IMR-90 (cell line): ENCODE data around the gene AHNAK.
A peak's percentile ranks its signal among the peaks of the same experiment; 100 is the strongest.

Experiments
- BHLHE40 ChIP-seq: fragments of 150-350 bp; IDR thresholded peaks from 2 replicates; pipeline ENCODE4 v1.6.1; 2016; ENCODE audit warnings: mild to moderate bottlenecking, low read depth, low read length
- CHD1 ChIP-seq: IDR thresholded peaks from 2 replicates; pipeline ENCODE4 v1.6.1; 2012; ENCODE audit warnings: low read depth, low read length, improper control_type of control experiment
- CTCF ChIP-seq: conservative IDR thresholded peaks from 2 replicates; pipeline ENCODE4 v1.5.1; 2012; ENCODE audit warnings: mild to moderate bottlenecking, low read depth, low read length, improper control_type of control experiment
- MAZ ChIP-seq: IDR thresholded peaks from 2 replicates; pipeline ENCODE4 v1.6.1; 2012; ENCODE audit warnings: low read depth, mild to moderate bottlenecking, low read length, improper control_type of control experiment, moderate library complexity, borderline replicate concordance
- MXI1 ChIP-seq: IDR thresholded peaks from 2 replicates; pipeline ENCODE4 v1.6.1; 2012; ENCODE audit warnings: low read depth, mild to moderate bottlenecking, low read length, moderate library complexity, borderline replicate concordance
- POLR2A ChIP-seq: IDR thresholded peaks from 2 replicates; pipeline ENCODE4 v1.6.1; 2012; ENCODE audit warnings: mild to moderate bottlenecking, low read depth, low read length
- RAD21 ChIP-seq: IDR thresholded peaks from 2 replicates; pipeline ENCODE4 v1.6.1; 2012; ENCODE audit warnings: low read length, improper control_type of control experiment
- RFX5 ChIP-seq: IDR thresholded peaks from 2 replicates; pipeline ENCODE4 v1.8.0; 2012; ENCODE audit warnings: low read depth, mild to moderate bottlenecking, low read length, moderate library complexity
- SMC3 ChIP-seq: fragments of 150-350 bp; IDR thresholded peaks from 2 replicates; pipeline ENCODE4 v1.6.1; 2016; ENCODE audit warnings: low read depth, mild to moderate bottlenecking, antibody characterized with exemption, low read length, moderate library complexity

DNA sequence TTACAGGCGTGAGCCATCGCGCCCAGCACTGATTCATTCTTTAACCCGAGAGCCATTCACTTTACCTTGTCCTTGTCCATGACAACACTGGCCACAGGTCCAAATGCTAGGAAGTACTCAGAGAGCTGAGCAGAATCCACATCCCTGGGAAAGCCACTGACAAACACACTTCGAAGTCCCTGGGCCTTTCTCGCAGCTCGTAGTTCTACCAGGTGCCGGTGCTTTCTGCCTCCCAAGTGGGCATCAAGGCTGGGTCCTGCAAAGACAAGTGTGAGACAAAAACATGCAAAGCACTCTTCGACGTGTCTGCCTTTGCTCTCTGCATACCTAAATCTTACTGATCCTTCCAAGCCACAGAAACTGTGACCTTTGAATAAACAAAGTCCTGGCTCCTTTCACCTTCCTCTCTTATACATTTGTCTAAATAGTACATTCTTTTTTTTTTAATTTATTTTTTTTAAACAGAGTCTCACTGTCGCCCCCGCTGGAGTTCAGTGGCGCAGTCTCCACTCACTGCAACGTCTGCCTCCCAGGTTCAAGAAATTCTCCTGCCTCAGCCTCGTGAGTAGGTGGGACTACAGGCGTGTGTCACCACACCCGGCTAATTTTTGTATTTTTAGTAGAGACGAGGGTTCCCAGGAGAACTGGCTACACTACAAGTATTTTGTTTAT lies 42.5 kb upstream of the AHNAK start:
- TF ChIP-seq POLR2A: no peak
- TF ChIP-seq CHD1: no peak
- TF ChIP-seq RAD21: no peak
- TF ChIP-seq CTCF: peak; percentile 45
- no peak for TF ChIP-seq SMC3
- TF ChIP-seq MXI1: no peak
- TF ChIP-seq RFX5: no peak
- TF ChIP-seq MAZ: no peak
- no peak for TF ChIP-seq BHLHE40
